Stimulated activated naive CD8-positive, alpha-beta T cell treated with anti-CD3 and anti-CD28 coated beads, Interleukin-15, Interleukin-2, amounts not matched to agents 100 ng/mL and 50 ng/mL, for 24 hours (primary cell): Measurements from ENCODE around the gene KIDINS220.

Source experiments
- H3K27ac Mint-ChIP-seq: one replicate; pipeline ENCODE4 v1.8.0; 2021; ENCODE audit warnings: mild to moderate bottlenecking, mixed read lengths
- H3K27me3 Mint-ChIP-seq: one replicate; pipeline ENCODE4 v1.8.0; 2021; ENCODE audit warnings: mixed read lengths
- H3K36me3 Mint-ChIP-seq: one replicate; pipeline ENCODE4 v1.8.0; 2021; ENCODE audit warnings: low read depth, mixed read lengths
- H3K4me1 Mint-ChIP-seq: one replicate; pipeline ENCODE4 v1.8.0; 2021; ENCODE audit warnings: low read depth, mixed read lengths
- H3K4me3 Mint-ChIP-seq: one replicate; pipeline ENCODE4 v1.8.0; 2021; ENCODE audit warnings: mild to moderate bottlenecking, mixed read lengths
- H3K9me3 Mint-ChIP-seq: one replicate; pipeline ENCODE4 v1.8.0; 2021; ENCODE audit warnings: mixed read lengths

KIDINS220 gene

GRCh38 chr2:8691859-8692437 is 145.5 kb downstream of the KIDINS220 start:
- peaks cover 3% of the 10 kb centered on the region for H3K4me1 Mint-ChIP-seq
- H3K9me3 Mint-ChIP-seq, result no peaks in the 10 kb centered on the region
- H3K4me3 Mint-ChIP-seq, result no peak overlapping the region
- peaks cover 21% of the 10 kb centered on the region for H3K27me3 Mint-ChIP-seq
- H3K36me3 Mint-ChIP-seq, result no peaks in the 10 kb centered on the region
- H3K27ac Mint-ChIP-seq, result no peak overlapping the region

- Mint-ChIP-seq H3K9me3 (no peaks in the 10 kb centered on the region), H3K36me3 (peaks cover 24% of the 10 kb centered on the region), H3K27me3 (peaks cover 2% of the 10 kb centered on the region), H3K4me3 (peak overlapping the region; percentile 43), H3K27ac (no peak overlapping the region), H3K4me1 (peaks cover 27% of the 10 kb centered on the region)
Measured at GRCh38 chr2:8685697-8686358, 151.6 kb downstream of the KIDINS220 start.

- peak overlapping the region; percentile 92 for H3K27ac Mint-ChIP-seq
- no peaks in the 10 kb centered on the region for H3K9me3 Mint-ChIP-seq
- H3K4me3 Mint-ChIP-seq, result peak overlapping the region; percentile 100
- peaks cover 34% of the 10 kb centered on the region for H3K4me1 Mint-ChIP-seq
- peaks cover 24% of the 10 kb centered on the region for H3K36me3 Mint-ChIP-seq
- no peaks in the 10 kb centered on the region for H3K27me3 Mint-ChIP-seq
Measured at GRCh38 chr2:8684878-8685696, 152.3 kb downstream of the KIDINS220 start.

- H3K9me3 Mint-ChIP-seq, result no peaks in the 10 kb centered on the region
- H3K27ac Mint-ChIP-seq, result peak overlapping the region; percentile 92
- H3K4me1 Mint-ChIP-seq, result peaks cover 40% of the 10 kb centered on the region
- H3K4me3 Mint-ChIP-seq, result peak overlapping the region; percentile 100
- peaks cover 28% of the 10 kb centered on the region for H3K36me3 Mint-ChIP-seq
- peaks cover 1% of the 10 kb centered on the region for H3K27me3 Mint-ChIP-seq
Measured at GRCh38 chr2:8684540-8684877, 152.9 kb downstream of the KIDINS220 start.

GRCh38 chr2:8682719-8683667 is 154.4 kb downstream of the KIDINS220 start:
- H3K9me3 Mint-ChIP-seq, result no peaks in the 10 kb centered on the region
- H3K36me3 Mint-ChIP-seq, result peaks cover 28% of the 10 kb centered on the region
- peaks cover 48% of the 10 kb centered on the region for H3K4me1 Mint-ChIP-seq
- peak overlapping the region; percentile 100 for H3K4me3 Mint-ChIP-seq
- H3K27me3 Mint-ChIP-seq, result peaks cover 6% of the 10 kb centered on the region
- H3K27ac Mint-ChIP-seq, result peak overlapping the region; percentile 88

- Mint-ChIP-seq H3K4me1 (peaks cover 57% of the 10 kb centered on the region), H3K36me3 (peaks cover 28% of the 10 kb centered on the region), H3K27me3 (peaks cover 15% of the 10 kb centered on the region), H3K4me3 (peak within 1 kb of the TSS; percentile 100), H3K27ac (peak within 1 kb of the TSS; percentile 88), H3K9me3 (no peaks in the 10 kb centered on the region)
Measured at GRCh38 chr2:8681786-8682692, 155.4 kb downstream of the KIDINS220 start, which contains the start of gene ID2. Gene ID2 (plus strand): TSS chr2:8682056. CDS start chr2:8682166, 110 bp downstream.

GRCh38 chr2:8680822-8681760 is 156.3 kb downstream of the KIDINS220 start:
- peaks cover 28% of the 10 kb centered on the region for H3K36me3 Mint-ChIP-seq
- no peaks in the 10 kb centered on the region for H3K9me3 Mint-ChIP-seq
- H3K27ac Mint-ChIP-seq, result peak overlapping the region; percentile 77
- peaks cover 57% of the 10 kb centered on the region for H3K4me1 Mint-ChIP-seq
- peaks cover 21% of the 10 kb centered on the region for H3K27me3 Mint-ChIP-seq
- H3K4me3 Mint-ChIP-seq, result peak overlapping the region; percentile 83

- H3K27me3 Mint-ChIP-seq, result peaks cover 31% of the 10 kb centered on the region
- H3K4me1 Mint-ChIP-seq, result peaks cover 55% of the 10 kb centered on the region
- peak overlapping the region; percentile 83 for H3K4me3 Mint-ChIP-seq
Measured at GRCh38 chr2:8679827-8680731, 157.3 kb downstream of the KIDINS220 start.

GRCh38 chr2:8679567-8679826 is 157.9 kb downstream of the KIDINS220 start:
- peak overlapping the region; percentile 87 for H3K27ac Mint-ChIP-seq

More at GRCh38 chr2:8679827-8680731, 157.3 kb downstream of the KIDINS220 start:
- no peaks in the 10 kb centered on the region for H3K9me3 Mint-ChIP-seq
- H3K27ac Mint-ChIP-seq, result peak overlapping the region; percentile 87
- H3K36me3 Mint-ChIP-seq, result peaks cover 28% of the 10 kb centered on the region

More at GRCh38 chr2:8679567-8679826, 157.9 kb downstream of the KIDINS220 start:
- peaks cover 3% of the 10 kb centered on the region for H3K9me3 Mint-ChIP-seq
- H3K27me3 Mint-ChIP-seq, result peaks cover 35% of the 10 kb centered on the region
- H3K36me3 Mint-ChIP-seq, result peaks cover 28% of the 10 kb centered on the region
- peak overlapping the region; percentile 83 for H3K4me3 Mint-ChIP-seq
- H3K4me1 Mint-ChIP-seq, result peaks cover 51% of the 10 kb centered on the region
